ENCODE results near the gene EXOG.

Gene EXOG

GRCh38 chr3:38479431-38480092 is 16.6 kb upstream of the EXOG start (continued):
- TF ChIP-seq CSRNP3 (CRISPR knock-in tag; IDR thresholded peaks at IDR 0.05) (no peak), PPARA (CRISPR knock-in tag; IDR thresholded peaks at IDR 0.05; ENCODE audit: borderline replicate concordance) (no peak), ZNF70 (CRISPR knock-in tag; IDR thresholded peaks at IDR 0.05) (no peak), ZNF565 (CRISPR knock-in tag; conservative IDR thresholded peaks at IDR 0.05; ENCODE audit: low read depth) (no peak), BACH2 (CRISPR knock-in tag; IDR thresholded peaks at IDR 0.05; ENCODE audit: borderline replicate concordance) (no peak)

- TF ChIP-seq TCF4 (CRISPR knock-in tag; IDR thresholded peaks at IDR 0.05; ENCODE audit: borderline replicate concordance) (no peak), CREB5 (CRISPR knock-in tag; IDR thresholded peaks at IDR 0.05; ENCODE audit: low read depth) (no peak), GLIS3 (CRISPR knock-in tag; IDR thresholded peaks at IDR 0.05) (no peak), ZC3H10 (CRISPR knock-in tag; IDR thresholded peaks at IDR 0.05) (no peak), TSHZ2 (CRISPR knock-in tag; IDR thresholded peaks at IDR 0.05) (no peak), BACH2 (CRISPR knock-in tag; IDR thresholded peaks at IDR 0.05; ENCODE audit: borderline replicate concordance) (no peak), RARB (CRISPR knock-in tag; IDR thresholded peaks at IDR 0.05) (no peak), ISL1 (CRISPR knock-in tag; IDR thresholded peaks at IDR 0.05) (no peak), ZFP3 (CRISPR knock-in tag; IDR thresholded peaks at IDR 0.05) (no peak), OSR1 (CRISPR knock-in tag; IDR thresholded peaks at IDR 0.05) (no peak), CSDC2 (CRISPR knock-in tag; IDR thresholded peaks at IDR 0.05) (no peak), PPARA (CRISPR knock-in tag; IDR thresholded peaks at IDR 0.05; ENCODE audit: borderline replicate concordance) (no peak), ZFP30 (CRISPR knock-in tag; IDR thresholded peaks at IDR 0.05) (no peak), CSRNP3 (CRISPR knock-in tag; IDR thresholded peaks at IDR 0.05) (no peak), POU6F1 (CRISPR knock-in tag; IDR thresholded peaks at IDR 0.05; ENCODE audit: borderline replicate concordance, low read depth) (no peak), ZNF565 (CRISPR knock-in tag; conservative IDR thresholded peaks at IDR 0.05; ENCODE audit: low read depth) (no peak), ARNTL (CRISPR knock-in tag; IDR thresholded peaks at IDR 0.05; ENCODE audit: borderline replicate concordance, low read depth) (no peak)
- ATAC-seq: no peak
Measured at GRCh38 chr3:38480093-38480445, 16.1 kb upstream of the EXOG start.

GRCh38 chr3:38480930-38481329 is 15.2 kb upstream of the EXOG start:
- TF ChIP-seq RARB (CRISPR knock-in tag; IDR thresholded peaks at IDR 0.05): no peak
- TF ChIP-seq CSRNP3 (CRISPR knock-in tag; IDR thresholded peaks at IDR 0.05): no peak
- no peak for TF ChIP-seq ZNF565 (CRISPR knock-in tag; conservative IDR thresholded peaks at IDR 0.05; ENCODE audit: low read depth)
- TF ChIP-seq ZFP30 (CRISPR knock-in tag; IDR thresholded peaks at IDR 0.05): no peak
- no peak for TF ChIP-seq ZC3H10 (CRISPR knock-in tag; IDR thresholded peaks at IDR 0.05)
- no peak for TF ChIP-seq TSHZ2 (CRISPR knock-in tag; IDR thresholded peaks at IDR 0.05)
- ATAC-seq: no peak

Data from SK-N-SH treated with all-trans-retinoic acid at 6 μM for 48 hours (cell line).